Endothelial cell of umbilical vein (primary cell): ENCODE data around the gene ADAM8. TPM values are rescaled to one million over a fixed set of nuclear protein-coding genes. Genes with fewer than 3 reads are reported as not detected.

Source experiments
- BruUV-seq: library from RNA; stranded (reverse); fragments of 400-500 nt; replicated peaks from 2 replicates; lab custom pipeline; 2021; lab: Mats Ljungman, UMichigan
- CTCF ChIA-PET: fragments of 300-600, 350-600 bp; sonication (Branson Sonifier 250); formaldehyde crosslinking; loops from one replicate; lab custom pipeline; 2021; ENCODE audit warnings: antibody characterized with exemption, inconsistent platforms; lab: Charles Lee
- POLR2A ChIA-PET: fragments of 300-600, 350-600 bp; sonication (Branson Sonifier 250); formaldehyde crosslinking; loops from one replicate; lab custom pipeline; 2021; ENCODE audit warnings: antibody characterized with exemption, inconsistent platforms; lab: Charles Lee
- DNase-seq: peaks from one replicate; pipeline ENCODE4 v3.0.0-alpha.2; 2011; ENCODE audit warnings: low read depth, low spot score
- FAIRE-seq: peaks from 2 replicates; lab custom pipeline; 2011; peaks lifted over from hg19 to GRCh38; lab: Jason Lieb, UNC
- H2AFZ ChIP-seq: 2 replicates; pipeline ENCODE4 v1.6.0; 2012; ENCODE audit warnings: low read depth, low read length, control low read depth, inconsistent platforms
- H3K27ac ChIP-seq: 2 replicates; pipeline ENCODE4 v1.5.1; 2011; ENCODE audit warnings: low read depth, mild to moderate bottlenecking, control low read depth, low read length, moderate library complexity; ENCODE audit not compliant: insufficient read depth
- H3K27me3 ChIP-seq, 2 experiments: 2 replicates each; pipeline versions ENCODE4 v1.6.0 to v1.6.1; 2011; ENCODE audit warnings: low read length in 2 of 2, mixed read lengths in 1 of 2; ENCODE audit not compliant: control insufficient read depth in 2 of 2, insufficient read depth in 2 of 2
- H3K36me3 ChIP-seq, 2 experiments: 2 replicates in 1 of 2; 3 replicates in 1 of 2; pipeline ENCODE4 v1.5.1; 2011; ENCODE audit warnings: low read length in 2 of 2, mild to moderate bottlenecking in 1 of 2, moderate library complexity in 1 of 2; ENCODE audit not compliant: control insufficient read depth in 2 of 2, insufficient read depth in 2 of 2; ENCODE audit errors: extremely low read depth in 1 of 2
- H3K4me1 ChIP-seq: 3 replicates; pipeline ENCODE4 v1.5.1; 2011; ENCODE audit warnings: mild to moderate bottlenecking, low read length; ENCODE audit not compliant: control insufficient read depth, insufficient read depth; ENCODE audit errors: extremely low read depth
- H3K4me2 ChIP-seq: 2 replicates; pipeline ENCODE4 v1.6.1; 2011; ENCODE audit warnings: low read length, control low read depth, mixed read lengths; ENCODE audit not compliant: insufficient read depth
- H3K4me3 ChIP-seq, 3 experiments: fragments of 200-600 bp in 1 of 3; sonication (generic), shearing (Covaris generic) in 1 of 3; replicated peaks in 1 of 3; 2 replicates each; pipeline ENCODE4 v1.5.1; 2011 to 2016; ENCODE audit warnings: control low read depth in 3 of 3, low read length in 3 of 3, mild to moderate bottlenecking in 2 of 3, inconsistent platforms in 1 of 3, low read depth in 1 of 3, moderate library complexity in 1 of 3; ENCODE audit not compliant: insufficient read depth in 1 of 3
- H3K79me2 ChIP-seq: 2 replicates; pipeline ENCODE4 v1.6.0; 2012; ENCODE audit warnings: low read length, inconsistent platforms; ENCODE audit not compliant: control insufficient read depth, insufficient read depth
- H3K9ac ChIP-seq: replicated peaks from 2 replicates; pipeline ENCODE3; 2011; ENCODE audit warnings: low read length, control low read depth; ENCODE audit not compliant: insufficient read depth; ENCODE audit errors: extremely low read depth
- H3K9me1 ChIP-seq: replicated peaks from 3 replicates; pipeline ENCODE4 v1.6.0; 2011; ENCODE audit warnings: mild to moderate bottlenecking, low read length; ENCODE audit not compliant: control insufficient read depth, insufficient read depth; ENCODE audit errors: extremely low read depth
- H3K9me3 ChIP-seq: replicated peaks from 2 replicates; pipeline ENCODE4 v1.5.1; 2012; ENCODE audit warnings: low read length, inconsistent platforms; ENCODE audit not compliant: control insufficient read depth, insufficient read depth
- H4K20me1 ChIP-seq: replicated peaks from 2 replicates; pipeline ENCODE3; 2011; ENCODE audit warnings: mild to moderate bottlenecking, low read length; ENCODE audit not compliant: control insufficient read depth, insufficient read depth; ENCODE audit errors: extremely low read depth
- EZH2 ChIP-seq: IDR thresholded peaks from 2 replicates; pipeline ENCODE4 v1.6.1; 2012; ENCODE audit warnings: borderline replicate concordance, low read depth, mild to moderate bottlenecking, moderate library complexity, low read length, inconsistent platforms; ENCODE audit not compliant: severe bottlenecking
- FOS ChIP-seq: IDR thresholded peaks from 2 replicates; pipeline ENCODE4 v1.6.1; 2011; ENCODE audit warnings: mild to moderate bottlenecking, low read length, moderate library complexity, borderline replicate concordance; ENCODE audit not compliant: insufficient read depth
- JUN ChIP-seq: IDR thresholded peaks from 2 replicates; pipeline ENCODE4 v1.6.1; 2011; ENCODE audit warnings: borderline replicate concordance, low read depth; ENCODE audit not compliant: insufficient read length, insufficient read depth
- MAX ChIP-seq: IDR thresholded peaks from 2 replicates; pipeline ENCODE4 v1.6.1; 2011; ENCODE audit not compliant: insufficient read depth, insufficient read length
- MYC ChIP-seq: IDR thresholded peaks from one replicate; pipeline ENCODE4 v1.6.1; 2011; ENCODE audit warnings: mild to moderate bottlenecking, low read depth, low read length
- POLR2AphosphoS5 ChIP-seq: IDR thresholded peaks from 2 replicates; pipeline ENCODE4 v1.6.1; 2012; ENCODE audit warnings: low read depth, mild to moderate bottlenecking, control low read depth, low read length, moderate library complexity; ENCODE audit not compliant: insufficient read depth
- dilution Hi-C: fragments of 300-500 bp; cut with MboI; formaldehyde crosslinking; loops from one replicate; pipeline ENCODE4 v1.15.0; 2019; ENCODE audit warnings: low sequenced_read_pairs; ENCODE audit not compliant: extremely low pct_ligation_motif_present
- intact Hi-C: fragments of 100-400 bp; cut with micrococcal nuclease; formaldehyde crosslinking; loops from one replicate; pipeline ENCODE4 v1.10.0; 2022
- polyA plus RNA-seq, 4 experiments: library from polyadenylated mRNA; depleted of rRNA in 3 of 4; stranded (reverse) in 3 of 4; unstranded in 1 of 4; fragments of >200 nt; gene quantifications; 2 replicates each; pipeline versions ENCODE4 v1.2.1 to v1.2.3, GENCODE V29; 2011 to 2012; ENCODE audit warnings: missing spikeins in 1 of 4
- total RNA-seq: library from RNA; stranded (reverse); gene quantifications from 2 replicates; pipeline ENCODE4 v1.2.3, GENCODE V29; 2021

ADAM8 gene
- total and polyA plus RNA-seq, 2 donors (not counting 3 experiments of a cell fraction or from before 2014, with no cell fraction given): 0.51 to 0.55 TPM

- no peaks in the 10 kb centered on the region for H3K9me1 ChIP-seq
- H3K4me1 ChIP-seq: no peaks in the 10 kb centered on the region
- no peaks in the 10 kb centered on the region for H3K9me3 ChIP-seq
- FAIRE-seq (no peak), DNase-seq (no peak)
- H4K20me1 ChIP-seq: no peaks in the 10 kb centered on the region
- no peak overlapping the region for H3K27ac ChIP-seq
- no peak overlapping the region for H2AFZ ChIP-seq
- ChIA-PET CTCF (no interaction called here), POLR2A (no interaction called here)
- TF ChIP-seq MYC (no peak), EZH2 (no peak), JUN (no peak), POLR2AphosphoS5 (no peak), FOS (no peak), MAX (no peak)
- H3K27me3 ChIP-seq: peaks cover 5 to 10% of the 10 kb centered on the region in 2 experiments
- no peaks in the 10 kb centered on the region for H3K79me2 ChIP-seq
- no peak overlapping the region for H3K4me3 ChIP-seq
- no TSS peak for BruUV-seq
- dilution Hi-C loops (no loop called here), intact Hi-C loops (no loop called here)
- H3K4me2 ChIP-seq: no peak overlapping the region
- peaks cover 4 to 37% of the 10 kb centered on the region in 2 experiments for H3K36me3 ChIP-seq
- H3K9ac ChIP-seq: no peak overlapping the region
These were observed 3.9 kb upstream of the ADAM8 start for GRCh38 chr10:133280391-133281059.
